ENCODE data around the gene UBE2V1. TPM values are rescaled to one million over a fixed set of nuclear protein-coding genes. Genes with fewer than 3 reads are reported as not detected.
"Not testable (repeated sequence)": the region's sequence is repeated elsewhere in the genome, so short reads cannot be mapped to it uniquely, and the experiment has no call there.

The UBE2V1 gene
- total RNA-seq, 2 experiments from 2014 or later = 153 to 154 TPM

GRCh38 chr20:50145566-50145965 lies 32.6 kb upstream of the UBE2V1 start:
- no peak for DNase-seq
- H3K4me1 Mint-ChIP-seq = peaks cover 70% of the 10 kb centered on the region
- POLR2A ChIA-PET = interaction anchor here (1.6 kb wide), 2 partner anchors 8 to 25 kb away, joined by 3 to 7 read pairs; partner anchors contain the start of gene PEDS1
- peak overlapping the region; percentile 96 for H3K27ac Mint-ChIP-seq
- H3K36me3 Mint-ChIP-seq (ENCODE audit: low read depth) = peaks cover 64% of the 10 kb centered on the region
- peak overlapping the region; percentile 76 for H3K4me3 Mint-ChIP-seq
- no peaks in the 10 kb centered on the region for H3K9me3 Mint-ChIP-seq
- CTCF ChIA-PET = interaction anchor here (1.1 kb wide), 1 partner anchor 11 kb away, joined by 5 read pairs; no protein-coding TSS in a partner anchor
- no peaks in the 10 kb centered on the region for H3K27me3 Mint-ChIP-seq

GRCh38 chr20:50144362-50144761 lies 31.4 kb upstream of the UBE2V1 start:
- peak overlapping the region; percentile 26 for H3K27ac Mint-ChIP-seq
- H3K27me3 Mint-ChIP-seq = no peaks in the 10 kb centered on the region
- H3K4me1 Mint-ChIP-seq = peaks cover 61% of the 10 kb centered on the region
- POLR2A ChIA-PET = interaction anchor here (1.2 to 1.6 kb wide), 3 partner anchors 8 to 29 kb away, joined by 4 to 7 read pairs (median 5); partner anchors contain the start of gene PEDS1
- H3K9me3 Mint-ChIP-seq = no peaks in the 10 kb centered on the region
- peaks cover 68% of the 10 kb centered on the region for H3K36me3 Mint-ChIP-seq (ENCODE audit: low read depth)
- no peak overlapping the region for H3K4me3 Mint-ChIP-seq
- CTCF ChIA-PET = interaction anchor here (1.3 to 1.4 kb wide), 3 partner anchors 9 to 25 kb away, joined by 3 to 5 read pairs (median 4); partner anchors contain the start of gene PEDS1
- no peak for DNase-seq

GRCh38 chr20:50142812-50143211 lies 29.9 kb upstream of the UBE2V1 start:
- DNase-seq = no peak
- peaks cover 46% of the 10 kb centered on the region for H3K4me1 Mint-ChIP-seq
- peak overlapping the region; percentile 40 for H3K27ac Mint-ChIP-seq
- H3K27me3 Mint-ChIP-seq = no peaks in the 10 kb centered on the region
- H3K9me3 Mint-ChIP-seq = no peaks in the 10 kb centered on the region
- no peak overlapping the region for H3K4me3 Mint-ChIP-seq
- POLR2A ChIA-PET = interaction anchor here (4.0 kb wide), 1 partner anchor 10 kb away, joined by 17 read pairs; the partner anchor contains the start of gene PEDS1
- H3K36me3 Mint-ChIP-seq (ENCODE audit: low read depth) = peaks cover 61% of the 10 kb centered on the region
- CTCF ChIA-PET = no interaction called here

- no peak for DNase-seq
- ChIA-PET POLR2A (interaction anchor here (0.9 to 4.0 kb wide), 2 partner anchors 8 to 11 kb away, joined by 3 to 17 read pairs; partner anchors contain the start of gene PEDS1), CTCF (no interaction called here)
- H3K36me3 Mint-ChIP-seq (ENCODE audit: low read depth) = peaks cover 59% of the 10 kb centered on the region
- H3K27me3 Mint-ChIP-seq = no peaks in the 10 kb centered on the region
- peak overlapping the region; percentile 17 for H3K27ac Mint-ChIP-seq
- H3K4me3 Mint-ChIP-seq = no peak overlapping the region
- H3K4me1 Mint-ChIP-seq = peaks cover 40% of the 10 kb centered on the region
- H3K9me3 Mint-ChIP-seq = no peaks in the 10 kb centered on the region
Observed at GRCh38 chr20:50141811-50142561, 29.0 kb upstream of the UBE2V1 start.

GRCh38 chr20:50141018-50141675 lies 28.2 kb upstream of the UBE2V1 start:
- H3K4me1 Mint-ChIP-seq = peaks cover 32% of the 10 kb centered on the region
- H3K4me3 Mint-ChIP-seq = no peak overlapping the region
- no peak for DNase-seq
- H3K36me3 Mint-ChIP-seq (ENCODE audit: low read depth) = peaks cover 51% of the 10 kb centered on the region
- no peaks in the 10 kb centered on the region for H3K27me3 Mint-ChIP-seq
- CTCF ChIA-PET = no interaction called here
- no peak overlapping the region for H3K27ac Mint-ChIP-seq
- H3K9me3 Mint-ChIP-seq = no peaks in the 10 kb centered on the region
- POLR2A ChIA-PET = interaction anchor here (0.9 to 4.0 kb wide), 2 partner anchors 9 to 12 kb away, joined by 3 to 17 read pairs; partner anchors contain the start of gene PEDS1

GRCh38 chr20:50140339-50140859 lies 27.4 kb upstream of the UBE2V1 start:
- DNase-seq = no peak
- H3K9me3 Mint-ChIP-seq = no peaks in the 10 kb centered on the region
- CTCF ChIA-PET = no interaction called here
- peak overlapping the region; percentile 14 for H3K27ac Mint-ChIP-seq
- no peaks in the 10 kb centered on the region for H3K27me3 Mint-ChIP-seq
- H3K4me1 Mint-ChIP-seq = peaks cover 26% of the 10 kb centered on the region
- POLR2A ChIA-PET = interaction anchor here (4.0 kb wide), 1 partner anchor 13 kb away, joined by 17 read pairs; the partner anchor contains the start of gene PEDS1
- H3K4me3 Mint-ChIP-seq = no peak overlapping the region
- H3K36me3 Mint-ChIP-seq (ENCODE audit: low read depth) = peaks cover 48% of the 10 kb centered on the region

GRCh38 chr20:50138479-50139393 lies 25.8 kb upstream of the UBE2V1 start:
- Mint-ChIP-seq H3K4me3 (no peak overlapping the region), H3K4me1 (peaks cover 26% of the 10 kb centered on the region), H3K9me3 (no peaks in the 10 kb centered on the region), H3K27me3 (no peaks in the 10 kb centered on the region), H3K27ac (peak overlapping the region; percentile 3), H3K36me3 (ENCODE audit: low read depth) (peaks cover 48% of the 10 kb centered on the region)
- ChIA-PET CTCF (no interaction called here), POLR2A (interaction anchor here (0.7 to 4.0 kb wide), 4 partner anchors 12 to 22 kb away, joined by 3 to 17 read pairs (median 4); partner anchors contain the start of gene PEDS1)
- no peak for DNase-seq

- POLR2A ChIA-PET = interaction anchor here (0.7 to 1.1 kb wide), 2 partner anchors 12 to 15 kb away, joined by 3 to 4 read pairs; partner anchors contain the start of gene PEDS1
- peaks cover 22% of the 10 kb centered on the region for H3K4me1 Mint-ChIP-seq
- no peaks in the 10 kb centered on the region for H3K9me3 Mint-ChIP-seq
- CTCF ChIA-PET = no interaction called here
- no peak overlapping the region for H3K27ac Mint-ChIP-seq
- H3K4me3 Mint-ChIP-seq = no peak overlapping the region
- H3K36me3 Mint-ChIP-seq (ENCODE audit: low read depth) = peaks cover 48% of the 10 kb centered on the region
- no peak for DNase-seq
- no peaks in the 10 kb centered on the region for H3K27me3 Mint-ChIP-seq
Observed at GRCh38 chr20:50138120-50138478, 25.1 kb upstream of the UBE2V1 start.

GRCh38 chr20:50137702-50138101 lies 24.8 kb upstream of the UBE2V1 start:
- Mint-ChIP-seq H3K4me1 (peaks cover 18% of the 10 kb centered on the region), H3K36me3 (ENCODE audit: low read depth) (peaks cover 44% of the 10 kb centered on the region)
- CTCF ChIA-PET, H3K27me3 Mint-ChIP-seq, H3K27ac Mint-ChIP-seq, H3K9me3 Mint-ChIP-seq, DNase-seq, H3K4me3 Mint-ChIP-seq: not testable (repeated sequence)
- POLR2A ChIA-PET = interaction anchor here (1.1 kb wide), 1 partner anchor 16 kb away, joined by 4 read pairs; the partner anchor contains the start of gene PEDS1

GRCh38 chr20:50136822-50137599 lies 24.1 kb upstream of the UBE2V1 start:
- ChIA-PET POLR2A (no interaction called here), CTCF (no interaction called here)
- Mint-ChIP-seq H3K27ac (peak overlapping the region; percentile 58), H3K9me3 (no peaks in the 10 kb centered on the region), H3K27me3 (no peaks in the 10 kb centered on the region), H3K4me3 (no peak overlapping the region), H3K36me3 (ENCODE audit: low read depth) (peaks cover 40% of the 10 kb centered on the region), H3K4me1 (peaks cover 14% of the 10 kb centered on the region)
- no peak for DNase-seq

- H3K9me3 Mint-ChIP-seq, H3K27me3 Mint-ChIP-seq, DNase-seq, H3K4me1 Mint-ChIP-seq, H3K4me3 Mint-ChIP-seq, H3K27ac Mint-ChIP-seq: not testable (repeated sequence)
- CTCF ChIA-PET = interaction anchor here (1.6 to 2.0 kb wide), 3 partner anchors 10 to 34 kb away, joined by 5 to 10 read pairs (median 5); no protein-coding TSS in a partner anchor
- peaks cover 35% of the 10 kb centered on the region for H3K36me3 Mint-ChIP-seq (ENCODE audit: low read depth)
- POLR2A ChIA-PET = interaction anchor here (0.9 to 2.5 kb wide), 2 partner anchors 12 to 19 kb away, joined by 3 to 12 read pairs; partner anchors contain the start of gene PEDS1
Observed at GRCh38 chr20:50135157-50135556, 22.2 kb upstream of the UBE2V1 start.
